ENCODE measurements around the gene PRRX1.

PRRX1 gene

GRCh38 chr1:170730438-170730837 lies 66.5 kb downstream of the PRRX1 start:
- H3K4me3 ChIP-seq (ENCODE audit: low read depth, low read length) = no peak overlapping the region
- in situ Hi-C loops (cut with HindIII; ENCODE audit: low sequenced_read_pairs) = no loop called here
- TF ChIP-seq CTCF (IDR thresholded peaks at IDR 0.05; ENCODE audit: low read depth, low read length, missing control alignments) = no peak
- DNase-seq (ENCODE audit: low read depth) = no peak

GRCh38 chr1:170731566-170732251 lies 67.8 kb downstream of the PRRX1 start:
- in situ Hi-C loops (cut with HindIII; ENCODE audit: low sequenced_read_pairs) = no loop called here
- DNase-seq (ENCODE audit: low read depth) = no peak
- TF ChIP-seq CTCF (IDR thresholded peaks at IDR 0.05; ENCODE audit: low read depth, low read length, missing control alignments) = no peak
- H3K4me3 ChIP-seq (ENCODE audit: low read depth, low read length) = no peak overlapping the region

- no peak for TF ChIP-seq CTCF (IDR thresholded peaks at IDR 0.05; ENCODE audit: low read depth, low read length, missing control alignments)
- H3K4me3 ChIP-seq (ENCODE audit: low read depth, low read length) = no peak overlapping the region
- no peak for DNase-seq (ENCODE audit: low read depth)
- in situ Hi-C loops (cut with HindIII; ENCODE audit: low sequenced_read_pairs) = no loop called here
Observed at GRCh38 chr1:170732252-170732588, 68.3 kb downstream of the PRRX1 start.

DNA sequence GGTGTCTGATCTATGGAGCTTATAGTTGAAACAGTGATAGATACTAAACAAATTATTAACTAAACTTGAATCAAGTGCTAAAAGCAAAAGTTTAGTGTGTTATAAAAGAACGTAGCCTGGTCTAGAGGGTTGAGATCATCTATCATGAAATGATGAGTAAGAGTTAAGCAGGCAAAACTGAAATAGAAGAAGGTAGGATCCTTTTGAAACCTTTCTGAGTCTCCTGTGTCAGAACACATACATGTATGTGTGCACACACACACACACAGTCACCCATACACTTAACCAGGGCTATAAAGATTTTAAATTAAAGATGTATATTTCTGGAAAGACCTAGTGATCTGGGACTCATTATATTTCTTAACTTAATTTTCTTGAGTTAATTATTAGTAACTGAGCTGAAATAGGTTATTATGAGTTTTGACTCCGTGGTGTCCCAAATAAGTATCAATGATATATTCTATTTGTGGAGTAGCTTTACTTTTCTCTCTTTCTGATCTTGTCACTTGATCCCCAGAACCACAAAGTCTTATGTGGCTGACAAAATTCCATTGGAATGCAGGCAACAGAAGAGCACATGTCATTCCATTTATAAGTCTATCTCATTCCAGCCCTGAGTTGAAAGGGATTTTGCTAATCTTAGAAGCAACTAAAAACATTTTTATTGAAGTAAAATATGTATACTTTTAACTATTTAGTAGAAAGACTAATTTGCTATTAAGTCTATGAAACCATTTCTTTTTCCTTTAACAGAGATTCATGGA lies 70.7 kb downstream of the PRRX1 start:
- no peak overlapping the region for H3K4me3 ChIP-seq (ENCODE audit: low read depth, low read length)
- TF ChIP-seq CTCF (IDR thresholded peaks at IDR 0.05; ENCODE audit: low read depth, low read length, missing control alignments) = no peak

GRCh38 chr1:170735366-170736263 lies 71.7 kb downstream of the PRRX1 start:
- in situ Hi-C loops (cut with HindIII; ENCODE audit: low sequenced_read_pairs) = no loop called here
- no peak for TF ChIP-seq CTCF (IDR thresholded peaks at IDR 0.05; ENCODE audit: low read depth, low read length, missing control alignments)
- no peak overlapping the region for H3K4me3 ChIP-seq (ENCODE audit: low read depth, low read length)
- DNase-seq (ENCODE audit: low read depth) = no peak

More for the DNA sequence above, 70.7 kb downstream of the PRRX1 start:
- no peak for DNase-seq (ENCODE audit: low read depth)
- in situ Hi-C loops (cut with HindIII; ENCODE audit: low sequenced_read_pairs) = no loop called here

DNA sequence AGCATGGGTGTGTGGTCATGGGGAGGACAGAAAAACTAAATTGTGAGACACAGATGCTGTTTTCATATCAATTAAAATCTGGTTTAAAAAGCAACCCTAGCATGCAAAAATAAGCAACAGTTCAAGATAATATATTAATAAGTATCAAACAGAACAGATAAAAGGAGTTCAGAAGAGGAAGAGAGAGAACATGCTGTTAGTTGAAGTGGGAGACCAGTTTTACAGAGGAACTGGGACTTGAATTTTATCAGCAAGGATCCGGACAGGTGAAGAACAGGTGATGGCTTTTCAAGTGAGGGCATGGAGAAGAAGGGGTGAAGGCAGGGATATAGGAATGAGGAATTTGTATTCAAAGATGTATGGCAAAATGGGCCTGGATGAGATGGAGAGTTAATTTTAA lies 75.9 kb downstream of the PRRX1 start:
- no peak for DNase-seq (ENCODE audit: low read depth)
- H3K4me3 ChIP-seq (ENCODE audit: low read depth, low read length) = no peak overlapping the region
- in situ Hi-C loops (cut with HindIII; ENCODE audit: low sequenced_read_pairs) = no loop called here
- TF ChIP-seq CTCF (IDR thresholded peaks at IDR 0.05; ENCODE audit: low read depth, low read length, missing control alignments) = no peak

Measured in astrocyte of the cerebellum (primary cell).